ENCODE measurements around the gene RCOR2.
"Not testable (repeated sequence)": the region's sequence is repeated elsewhere in the genome, so short reads cannot be mapped to it uniquely, and the experiment has no call there.

The RCOR2 gene

DNA sequence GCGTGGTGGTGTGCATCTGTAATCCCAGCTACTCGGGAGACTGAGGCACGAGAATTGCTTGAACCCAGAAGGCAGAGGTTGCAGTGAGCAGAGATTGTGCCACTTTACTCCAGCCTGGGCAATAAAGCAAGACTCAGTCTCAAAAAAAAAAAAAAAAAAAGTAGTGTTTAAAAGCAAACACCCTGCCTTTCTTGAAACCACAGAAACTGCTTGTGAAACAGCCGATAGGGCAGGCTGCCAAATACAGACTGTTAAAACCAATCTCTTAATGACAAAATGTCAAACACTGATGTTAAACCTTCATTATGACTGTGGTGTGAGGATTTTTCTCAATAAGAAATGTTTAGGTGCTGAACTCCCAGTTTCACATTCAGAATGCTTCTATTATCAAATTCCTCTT, 50.8 kb downstream of the RCOR2 start:
- H3K36me3 Mint-ChIP-seq (ENCODE audit: low read depth): peaks cover 29% of the 10 kb centered on the region
- H3K9me3 Mint-ChIP-seq: no peaks in the 10 kb centered on the region
- peaks cover 60% of the 10 kb centered on the region for H3K4me1 Mint-ChIP-seq
- no peaks in the 10 kb centered on the region for H3K27me3 Mint-ChIP-seq (ENCODE audit: low read depth)
- TF ChIP-seq, protein P1, sequence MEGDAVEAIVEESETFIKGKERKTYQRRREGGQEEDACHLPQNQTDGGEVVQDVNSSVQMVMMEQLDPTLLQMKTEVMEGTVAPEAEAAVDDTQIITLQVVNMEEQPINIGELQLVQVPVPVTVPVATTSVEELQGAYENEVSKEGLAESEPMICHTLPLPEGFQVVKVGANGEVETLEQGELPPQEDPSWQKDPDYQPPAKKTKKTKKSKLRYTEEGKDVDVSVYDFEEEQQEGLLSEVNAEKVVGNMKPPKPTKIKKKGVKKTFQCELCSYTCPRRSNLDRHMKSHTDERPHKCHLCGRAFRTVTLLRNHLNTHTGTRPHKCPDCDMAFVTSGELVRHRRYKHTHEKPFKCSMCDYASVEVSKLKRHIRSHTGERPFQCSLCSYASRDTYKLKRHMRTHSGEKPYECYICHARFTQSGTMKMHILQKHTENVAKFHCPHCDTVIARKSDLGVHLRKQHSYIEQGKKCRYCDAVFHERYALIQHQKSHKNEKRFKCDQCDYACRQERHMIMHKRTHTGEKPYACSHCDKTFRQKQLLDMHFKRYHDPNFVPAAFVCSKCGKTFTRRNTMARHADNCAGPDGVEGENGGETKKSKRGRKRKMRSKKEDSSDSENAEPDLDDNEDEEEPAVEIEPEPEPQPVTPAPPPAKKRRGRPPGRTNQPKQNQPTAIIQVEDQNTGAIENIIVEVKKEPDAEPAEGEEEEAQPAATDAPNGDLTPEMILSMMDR (IDR thresholded peaks at IDR 0.05; ENCODE audit: unreplicated experiment in 3 of 3): no peak
- no peak overlapping the region for H3K27ac Mint-ChIP-seq
- H3K4me3 Mint-ChIP-seq: no peak overlapping the region

DNA sequence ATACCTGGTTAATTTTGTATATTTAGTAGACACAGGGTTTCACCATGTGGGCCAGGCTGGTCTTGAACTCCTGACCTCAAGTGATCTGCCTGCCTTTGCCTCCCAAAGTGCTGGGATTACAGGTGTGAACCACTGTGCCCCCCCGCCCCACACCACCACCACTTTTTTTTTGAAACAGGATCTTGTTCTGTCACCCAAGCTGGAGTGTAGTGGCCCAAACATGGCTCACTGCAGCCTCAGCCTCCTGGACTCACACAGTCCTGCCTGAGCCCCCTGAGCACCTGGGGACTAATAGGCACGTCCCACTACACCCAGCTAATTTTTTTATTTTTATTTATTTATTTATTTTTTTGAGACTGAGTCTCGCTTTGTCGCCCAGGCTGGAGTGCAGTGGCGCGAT, 53.3 kb downstream of the RCOR2 start:
- not testable (repeated sequence) for H3K27me3 Mint-ChIP-seq (ENCODE audit: low read depth)

DNA sequence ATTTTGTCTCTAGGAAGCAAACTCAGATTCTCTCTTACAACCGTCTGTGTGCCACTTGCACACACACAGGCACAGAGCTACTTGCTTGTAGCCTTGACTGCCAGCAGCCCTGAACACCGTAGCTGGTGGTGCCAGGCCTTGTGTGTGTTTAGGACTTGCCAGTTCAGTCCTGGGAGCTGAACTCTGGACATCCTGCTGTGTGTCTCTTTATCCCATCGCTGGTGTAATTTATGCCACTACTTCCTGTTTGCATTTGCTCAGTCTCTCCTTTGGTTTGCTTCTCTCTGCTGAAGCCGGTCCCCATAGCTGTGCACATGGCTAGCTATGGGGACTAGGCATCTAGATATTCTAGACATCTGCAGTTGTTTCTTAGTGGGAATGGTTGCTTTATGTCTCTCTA, 54.0 kb downstream of the RCOR2 start:
- TF ChIP-seq, protein P1 (IDR thresholded peaks at IDR 0.05; ENCODE audit: unreplicated experiment in 3 of 3): no peak
- peaks cover 33% of the 10 kb centered on the region for H3K4me1 Mint-ChIP-seq
- no peaks in the 10 kb centered on the region for H3K9me3 Mint-ChIP-seq
- no peak overlapping the region for H3K4me3 Mint-ChIP-seq
- no peaks in the 10 kb centered on the region for H3K27me3 Mint-ChIP-seq (ENCODE audit: low read depth)
- H3K36me3 Mint-ChIP-seq (ENCODE audit: low read depth): peaks cover 33% of the 10 kb centered on the region
- peak overlapping the region in 2 of 3 experiments; percentile 2 to 58 for H3K27ac Mint-ChIP-seq

More for the DNA sequence above, 53.3 kb downstream of the RCOR2 start:
- not testable (repeated sequence) for H3K9me3 Mint-ChIP-seq, H3K4me3 Mint-ChIP-seq, H3K27ac Mint-ChIP-seq
- Mint-ChIP-seq H3K36me3 (ENCODE audit: low read depth) (peaks cover 37% of the 10 kb centered on the region), H3K4me1 (peaks cover 39% of the 10 kb centered on the region)
